HTERT RPE-1 (cell line): Measurements from ENCODE around the gene SGCG.

Experiments
- in situ Hi-C: fragments of 300-500 bp; cut with MboI; formaldehyde crosslinking; loops from 4 replicates; pipeline ENCODE4 v1.14.3; 2020; ENCODE audit warnings: low sequenced_read_pairs

The SGCG gene

DNA sequence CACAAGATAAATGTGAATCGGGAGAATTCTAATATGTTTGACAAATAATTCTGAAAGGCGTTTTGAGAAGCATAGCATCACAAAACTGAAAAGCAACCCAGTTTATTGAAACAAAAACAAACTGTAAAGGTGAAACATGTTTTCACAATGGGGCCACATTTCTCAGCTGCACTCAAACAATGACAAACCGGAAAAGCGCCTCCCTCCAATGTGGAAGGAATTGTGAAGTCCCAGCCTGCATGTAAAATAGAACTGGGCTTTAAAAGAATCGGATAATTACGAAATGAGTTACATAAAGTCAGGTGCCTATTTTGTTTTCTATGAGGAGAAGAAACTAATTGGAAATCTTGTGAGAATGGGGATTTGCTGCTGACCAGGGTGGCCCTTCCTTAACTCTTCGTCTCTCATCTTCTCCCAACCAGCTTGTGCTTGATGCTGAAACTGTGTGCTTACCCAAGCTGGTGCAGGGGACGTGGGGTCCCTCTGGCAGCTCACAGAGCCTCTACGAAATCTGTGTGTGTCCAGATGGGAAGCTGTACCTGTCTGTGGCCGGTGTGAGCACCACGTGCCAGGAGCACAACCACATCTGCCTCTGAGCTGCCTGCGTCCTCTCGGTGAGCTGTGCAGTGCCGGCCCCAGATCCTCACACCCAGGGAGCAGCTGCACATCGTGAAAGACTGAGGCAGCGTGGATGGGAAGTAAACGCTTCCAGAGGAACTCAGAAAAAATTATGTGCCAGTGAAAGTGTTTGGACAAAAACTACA, 143.3 kb downstream of the SGCG start:
- in situ Hi-C loops: no loop called here

DNA sequence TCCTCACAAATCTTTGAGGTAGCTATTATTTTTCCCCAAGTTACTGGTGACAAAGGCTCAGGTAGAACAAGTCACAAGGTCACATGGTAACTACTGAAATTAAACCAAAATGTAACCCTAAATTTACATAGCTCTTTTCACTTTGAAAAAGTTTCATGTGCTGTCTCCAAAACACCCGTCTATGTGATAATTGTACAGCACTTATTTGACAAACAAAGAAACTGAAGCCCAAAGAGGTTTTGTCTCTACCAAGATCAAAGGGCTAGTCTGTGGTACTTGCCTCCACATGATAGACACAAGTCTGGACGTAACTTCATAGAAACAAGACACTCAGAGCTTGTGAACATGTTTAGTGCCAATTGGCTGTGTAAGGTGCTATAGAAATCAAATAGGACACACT, 144.4 kb downstream of the SGCG start:
- in situ Hi-C loops: no loop called here

DNA sequence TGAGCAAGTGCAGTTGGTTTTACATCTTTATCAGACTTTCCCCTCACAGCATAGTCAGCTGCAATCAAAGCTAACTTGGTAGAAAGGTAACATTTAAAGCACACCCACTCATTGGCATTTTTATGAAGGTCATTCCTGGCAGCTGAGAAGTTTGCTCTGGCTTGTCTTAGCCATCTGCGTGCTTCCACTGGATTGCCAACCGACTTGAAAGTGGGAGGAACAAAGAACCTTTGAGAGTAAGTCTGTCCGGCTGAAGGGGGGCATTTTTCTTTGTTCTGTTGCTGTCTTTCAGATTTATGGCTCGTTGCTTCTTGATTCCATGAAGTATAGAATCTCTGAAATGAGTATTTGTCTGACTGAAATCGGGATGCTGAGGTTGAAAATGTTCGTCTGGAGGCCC, 149.6 kb downstream of the SGCG start:
- in situ Hi-C loops: no loop called here

DNA sequence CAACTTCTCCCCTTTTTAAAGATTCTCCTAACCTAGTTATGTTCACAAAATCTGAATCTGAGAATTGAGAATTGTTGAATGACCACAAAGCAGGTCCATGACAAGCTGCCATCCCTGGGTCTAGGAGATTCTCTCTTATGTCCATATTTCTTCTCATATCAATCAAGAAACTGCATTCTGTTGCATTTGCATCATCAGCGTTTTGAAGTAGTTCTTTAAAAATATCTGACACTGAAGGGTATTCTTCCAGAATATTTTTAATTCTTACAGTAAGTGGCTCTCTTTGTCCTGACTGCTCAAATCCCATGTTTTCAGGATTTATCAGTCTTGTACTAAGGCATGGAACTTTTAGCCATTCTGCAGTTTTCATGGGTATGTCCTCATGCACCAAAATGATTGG, 158.4 kb downstream of the SGCG start:
- in situ Hi-C loops: no loop called here

DNA sequence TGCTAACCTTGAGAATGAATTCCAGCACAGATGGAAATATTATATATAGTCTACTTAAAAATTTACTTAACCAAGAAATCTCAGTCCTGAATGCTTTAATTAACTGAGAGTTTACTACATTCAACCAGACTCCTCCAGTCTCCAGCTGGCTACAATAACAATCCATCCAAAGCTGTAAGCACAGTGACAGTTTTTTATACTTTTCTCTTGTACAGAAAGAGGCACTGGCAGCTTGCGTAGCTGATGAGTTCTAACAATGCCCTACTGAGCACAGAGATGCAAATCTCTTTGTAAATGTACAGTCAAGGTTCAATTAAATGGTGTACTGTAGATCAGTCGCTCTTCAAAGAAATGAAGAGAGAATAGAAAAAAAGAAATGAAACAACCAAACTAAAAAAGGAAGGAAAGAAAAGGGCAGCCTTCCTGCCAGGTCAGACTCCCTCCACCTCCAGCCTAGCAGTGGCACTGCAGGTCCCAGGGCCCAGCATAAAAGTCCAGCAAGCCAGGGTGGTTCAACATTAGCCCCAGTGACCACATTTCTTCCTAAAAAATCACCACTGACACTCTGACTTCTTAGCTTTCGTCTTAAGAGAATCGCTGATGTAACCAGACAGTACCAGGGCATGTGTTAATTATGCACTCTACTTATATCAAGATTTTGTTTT, 164.3 kb downstream of the SGCG start:
- in situ Hi-C loops: no loop called here

DNA sequence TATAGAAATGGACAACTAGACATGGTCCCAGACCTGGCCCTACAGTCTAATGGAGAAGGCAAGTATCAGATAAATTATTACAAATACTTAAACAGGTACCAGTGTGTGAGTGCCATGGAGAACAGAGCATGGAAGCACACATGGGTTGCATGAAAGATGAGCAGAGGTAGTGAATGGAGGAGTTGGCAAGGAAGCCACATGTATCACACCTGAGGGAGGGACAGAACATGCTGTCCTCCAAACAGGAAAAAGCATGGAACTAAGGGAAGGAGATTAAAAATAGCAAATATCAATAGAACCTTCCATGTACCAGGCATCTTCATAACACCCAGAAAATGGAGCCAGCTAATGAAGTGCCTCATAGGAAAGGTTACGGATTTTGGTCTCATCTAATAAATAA, 166.8 kb downstream of the SGCG start:
- in situ Hi-C loops: no loop called here

DNA sequence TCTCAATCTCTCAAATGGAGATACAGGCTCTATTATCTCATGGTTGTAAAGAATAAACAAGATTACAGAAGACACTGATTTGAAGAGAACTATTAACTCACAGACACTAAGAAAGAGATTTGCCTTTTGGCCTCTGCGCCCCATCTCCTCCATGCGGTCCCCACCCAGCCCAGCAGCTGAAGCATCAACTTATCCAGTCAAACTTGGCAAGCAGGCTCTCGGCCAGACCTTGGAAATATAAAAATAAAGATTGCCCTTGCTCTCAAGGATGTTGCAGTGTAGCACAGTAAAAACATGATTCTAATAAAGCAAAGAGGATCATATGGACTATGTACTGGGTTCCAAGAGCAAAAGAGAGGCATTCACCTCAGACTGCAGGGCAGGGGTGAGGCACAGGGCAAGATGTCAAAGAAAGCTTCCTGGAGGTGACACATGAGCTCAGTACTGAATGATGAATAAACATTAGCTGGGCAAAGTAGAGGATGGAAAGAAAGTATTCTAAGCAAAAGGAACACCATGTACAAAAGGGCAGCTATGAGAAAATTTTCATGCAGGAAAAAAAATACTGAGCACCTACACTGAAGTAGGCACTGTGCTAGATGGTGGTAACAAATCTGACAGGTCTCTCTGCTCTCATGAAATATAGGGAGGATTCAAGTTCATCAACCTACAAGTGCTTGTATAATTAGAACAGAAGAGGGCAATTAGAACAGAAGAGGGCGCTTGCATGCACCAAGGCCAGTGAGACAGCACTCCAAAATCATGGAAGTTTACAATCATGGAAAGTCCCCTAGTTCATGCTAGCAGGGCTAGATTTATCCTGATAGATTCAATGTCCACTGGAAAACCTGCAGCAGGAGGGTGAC, 167.7 kb downstream of the SGCG start:
- in situ Hi-C loops: no loop called here

DNA sequence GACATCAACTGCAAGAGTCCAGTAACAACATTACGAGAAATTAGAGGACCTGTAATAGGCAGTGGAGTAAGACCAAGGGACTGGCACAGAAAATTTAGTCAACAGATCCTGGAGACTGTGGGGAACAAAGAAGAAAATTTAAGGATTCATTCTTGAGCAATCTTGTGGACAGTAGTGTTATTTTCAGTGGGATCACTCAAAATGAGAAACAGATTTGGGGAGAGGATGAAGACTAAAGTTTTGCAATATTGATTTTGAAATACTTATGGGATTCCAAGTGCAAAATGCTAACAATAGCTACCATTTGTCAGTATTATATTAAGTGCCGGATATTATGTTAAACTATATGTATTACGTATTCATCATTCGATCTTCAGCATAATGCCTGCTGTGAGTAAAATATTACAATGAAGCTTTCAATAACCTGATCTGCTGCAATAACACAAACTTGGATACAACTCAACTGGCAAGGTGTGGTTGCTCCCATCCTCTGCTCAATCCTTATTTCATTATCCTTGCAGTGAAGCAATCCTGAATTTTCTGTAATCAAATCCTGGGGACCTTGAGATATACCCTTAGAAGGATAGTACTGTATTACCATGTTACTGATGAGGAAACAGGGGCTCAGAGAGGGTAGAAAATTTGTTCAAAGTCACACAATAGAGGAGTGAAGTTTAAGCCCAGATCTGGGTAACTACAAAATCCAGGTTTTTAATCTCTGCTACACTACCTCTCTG, 168.6 kb downstream of the SGCG start:
- in situ Hi-C loops: no loop called here

DNA sequence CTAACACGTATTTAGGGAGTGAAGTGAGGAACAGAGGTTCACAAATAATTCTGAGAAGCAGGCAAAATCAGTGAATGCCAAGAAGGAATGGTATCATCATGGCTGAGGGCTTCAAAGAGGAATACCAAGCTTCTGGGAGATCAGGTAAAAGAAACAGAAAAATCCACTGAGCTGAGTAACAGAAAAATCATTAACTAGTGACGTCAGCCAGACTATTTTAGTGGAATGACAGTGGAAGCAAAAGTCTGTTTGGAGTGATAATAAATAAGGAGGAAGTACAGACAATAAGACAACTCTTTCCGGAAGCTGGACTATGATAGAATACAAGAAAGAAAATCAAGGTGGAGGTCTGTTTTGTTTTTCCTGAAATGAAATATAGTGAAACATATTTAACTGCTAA, 169.2 kb downstream of the SGCG start:
- in situ Hi-C loops: no loop called here

DNA sequence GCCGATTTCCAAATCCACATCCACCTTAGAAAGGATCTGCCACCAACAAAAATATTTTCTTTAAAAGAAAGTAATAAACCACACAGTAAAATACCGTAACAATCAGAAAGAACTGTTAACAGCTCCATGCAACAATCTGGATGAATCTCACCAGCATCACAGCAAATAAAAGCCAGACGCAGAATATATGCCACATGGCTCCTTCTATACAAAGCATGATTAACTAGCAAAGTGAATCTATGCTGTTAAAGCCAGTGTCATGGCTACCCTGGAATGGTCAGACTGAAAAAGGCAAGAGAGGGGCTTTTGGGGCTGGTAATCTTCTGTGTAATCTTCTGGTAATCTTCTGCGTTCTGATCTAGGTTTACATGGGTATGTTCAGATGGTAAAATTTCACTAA, 171.4 kb downstream of the SGCG start:
- in situ Hi-C loops: no loop called here

DNA sequence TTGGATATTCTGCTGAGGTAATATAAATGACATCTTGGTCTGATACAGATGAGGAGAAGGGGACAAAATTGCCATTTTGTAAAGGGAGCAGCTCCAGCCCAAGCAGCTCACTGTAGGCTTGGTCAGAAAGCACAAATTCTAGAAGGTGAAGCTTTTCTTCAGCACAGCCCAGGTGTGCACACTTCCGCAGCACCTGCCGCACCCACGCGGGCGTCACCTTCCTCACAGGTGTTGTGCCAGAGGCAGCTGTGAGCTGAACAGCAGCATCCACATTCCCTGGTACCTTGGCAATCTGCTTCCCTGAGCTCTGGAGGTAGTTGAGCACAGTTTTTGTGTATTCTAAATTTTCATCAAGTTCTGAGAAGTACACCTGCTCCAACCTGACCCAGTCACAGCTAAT, 173.7 kb downstream of the SGCG start:
- in situ Hi-C loops: no loop called here

DNA sequence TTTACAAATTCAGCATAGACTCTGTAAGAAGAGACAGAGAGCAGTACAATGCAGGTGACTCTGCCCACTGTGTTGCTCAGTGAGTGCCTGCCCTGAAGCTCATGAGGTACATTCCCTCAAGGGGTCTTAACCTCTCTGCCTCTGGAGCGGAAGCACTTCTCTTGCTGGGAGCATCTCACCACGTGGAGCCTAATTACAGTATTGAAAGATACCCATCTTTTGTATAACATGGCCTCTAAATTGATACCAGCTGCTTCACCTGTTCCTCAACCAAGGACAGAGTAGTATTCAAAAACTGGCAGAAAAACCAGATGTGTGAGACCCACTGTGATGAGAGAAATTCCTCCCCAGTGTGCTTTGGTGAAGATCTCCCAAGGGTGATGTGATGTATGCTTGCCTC, 175.6 kb downstream of the SGCG start:
- in situ Hi-C loops: no loop called here

DNA sequence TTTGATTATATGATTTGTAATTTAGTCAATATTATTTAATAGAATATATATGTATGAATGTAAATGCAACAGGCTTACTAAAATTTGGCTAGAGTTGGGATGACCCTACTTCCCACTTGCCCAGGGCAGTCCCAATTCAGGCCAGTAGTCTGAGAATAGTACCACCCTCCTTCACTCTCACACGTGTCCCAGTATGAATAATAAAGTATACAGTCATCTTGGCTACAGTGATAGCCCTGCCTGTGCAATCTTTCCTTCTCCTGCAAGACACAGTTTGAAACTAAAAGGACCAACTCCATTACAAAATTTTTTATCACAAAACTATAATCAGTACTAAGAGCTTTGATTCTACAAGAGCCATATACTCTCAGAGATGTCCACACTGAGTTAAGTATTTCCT, 176.6 kb downstream of the SGCG start:
- in situ Hi-C loops: no loop called here

DNA sequence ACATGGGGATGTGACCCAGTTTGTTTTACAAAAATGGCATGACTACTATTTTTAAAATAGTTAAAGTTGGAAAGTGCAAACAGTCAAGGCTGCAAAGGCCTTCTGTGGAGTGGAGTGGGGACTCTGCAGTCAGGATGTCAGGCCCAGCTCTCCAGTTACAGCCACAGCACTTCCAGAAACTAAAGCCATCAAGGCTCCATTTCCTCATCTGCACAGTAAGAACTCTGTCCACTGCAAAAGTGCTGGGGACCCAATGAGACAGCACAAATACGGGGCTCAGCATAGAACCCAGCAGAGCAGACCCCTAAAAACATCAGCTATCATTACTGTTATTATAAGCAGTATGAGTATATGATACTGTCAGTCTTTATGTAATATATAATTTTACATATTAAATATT, 179.1 kb downstream of the SGCG start:
- in situ Hi-C loops: no loop called here

DNA sequence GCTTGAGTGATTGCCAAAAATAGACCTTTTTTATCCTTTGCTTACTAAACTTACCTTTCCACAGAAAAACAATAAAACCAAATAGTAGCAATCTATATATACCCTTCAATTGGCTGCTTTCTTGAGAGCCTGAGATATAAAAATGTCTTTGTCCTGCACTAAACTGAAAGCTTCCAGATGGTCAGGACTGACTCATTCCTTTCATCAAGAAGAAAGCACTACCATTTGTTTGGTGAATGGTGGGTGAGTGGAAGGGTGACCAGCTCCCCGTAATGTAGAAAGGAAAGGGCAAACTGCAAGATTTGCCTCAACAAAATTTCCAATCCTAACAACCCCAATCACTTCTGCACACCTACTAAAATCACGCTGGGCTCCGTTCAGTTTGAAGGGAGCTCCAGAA, 184.9 kb downstream of the SGCG start:
- in situ Hi-C loops: no loop called here

DNA sequence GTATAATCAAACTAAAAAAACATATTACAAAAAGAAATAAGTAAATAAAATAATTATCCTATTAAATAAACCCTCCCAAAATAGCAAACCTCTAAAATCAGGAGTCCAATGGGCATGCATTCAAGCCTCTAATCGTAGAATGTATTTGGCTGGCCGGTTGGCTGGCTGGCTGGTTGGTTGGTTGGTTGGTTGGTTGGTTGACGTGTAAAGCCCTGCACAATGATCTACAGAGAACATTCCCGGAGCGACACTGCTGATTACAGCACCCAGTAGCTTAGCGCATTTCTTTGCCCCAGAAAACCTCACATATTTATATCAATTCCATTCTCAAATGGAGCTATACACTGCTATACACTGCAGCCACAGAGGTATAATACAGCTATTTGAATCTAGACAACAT, 187.1 kb downstream of the SGCG start:
- in situ Hi-C loops: no loop called here

DNA sequence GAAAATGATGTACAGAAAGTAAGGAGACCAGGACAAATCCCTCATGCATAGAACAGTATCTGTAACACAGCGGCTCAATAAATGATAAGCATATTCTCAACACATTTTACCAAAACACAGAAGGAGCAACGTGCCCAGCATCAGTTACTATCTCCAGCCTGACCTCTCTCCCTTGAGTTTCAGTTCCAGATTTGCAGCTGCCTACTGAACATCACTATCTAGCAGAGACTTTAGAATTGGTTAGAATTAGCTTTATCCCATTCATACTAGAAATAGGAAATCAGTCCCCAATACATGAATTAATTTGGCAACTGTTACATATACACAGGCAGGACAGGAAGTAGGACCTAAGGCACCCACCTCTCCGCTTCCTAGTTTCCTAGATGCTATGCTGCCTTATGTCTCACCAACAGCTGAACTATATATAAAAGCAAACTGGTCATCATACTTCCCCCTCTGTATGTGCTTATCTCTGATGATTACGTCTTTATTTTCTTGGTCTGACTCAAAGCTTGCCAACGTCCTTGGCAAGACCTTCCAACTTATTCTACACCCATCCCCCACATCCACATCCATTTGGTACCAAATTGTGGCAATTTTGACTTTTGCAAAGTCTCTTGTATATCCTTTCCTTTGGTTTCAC, 191.6 kb downstream of the SGCG start:
- in situ Hi-C loops: no loop called here
